ENCODE data around the gene TMEM179. TPM values are rescaled to one million over a fixed set of nuclear protein-coding genes. Genes with fewer than 3 reads are reported as not detected.
A peak's percentile ranks its signal among the peaks of the same experiment; 100 is the strongest.

Gene TMEM179
- total and polyA plus RNA-seq, 8 donors, result 0.73 to 2.0 (median 1.7) TPM; not detected in 1

DNA sequence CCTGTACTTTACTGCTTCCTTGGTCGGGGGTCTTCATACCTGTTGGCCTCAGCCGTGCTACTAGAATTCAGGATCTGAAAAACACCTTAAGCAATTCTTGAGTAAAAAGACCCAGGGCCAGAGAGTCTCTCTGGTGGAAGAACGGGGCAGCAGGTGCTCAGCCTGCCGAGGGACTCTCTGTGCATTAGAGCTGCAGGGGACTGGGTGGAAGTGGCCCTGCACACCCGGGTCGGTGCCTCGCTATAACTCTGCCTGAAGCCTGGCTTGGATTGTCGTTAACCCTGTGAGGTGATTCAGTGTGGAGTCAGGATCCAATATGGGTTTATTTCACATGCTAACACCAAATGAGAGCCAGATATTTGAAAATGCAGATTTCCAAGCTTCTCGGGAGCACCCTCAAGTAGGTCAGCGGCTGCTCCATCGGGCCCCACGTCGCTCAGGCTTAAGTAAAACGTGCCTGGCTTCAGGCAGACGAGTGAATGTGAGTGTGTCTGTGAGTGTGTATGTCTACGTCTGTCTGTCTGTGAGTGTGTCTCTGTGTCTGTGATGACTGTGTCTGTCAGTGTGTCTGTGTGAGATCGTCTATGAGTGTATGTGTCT, 60.1 kb downstream of the TMEM179 start:
- Histone ChIP-seq H3K4me3 (no peak overlapping the region), H3K9me3 (no peaks in the 10 kb centered on the region), H3K27me3 (peaks cover 0 to 65% of the 10 kb centered on the region in 2 donors), H3K27ac (no peak overlapping the region), H3K36me3 (no peaks in the 10 kb centered on the region), H3K4me1 (no peaks in the 10 kb centered on the region)
- DNase-seq (no peak), ATAC-seq (no peak)
- intact Hi-C loops (cut with DNase I), result no loop called here
- TF ChIP-seq, protein P1, sequence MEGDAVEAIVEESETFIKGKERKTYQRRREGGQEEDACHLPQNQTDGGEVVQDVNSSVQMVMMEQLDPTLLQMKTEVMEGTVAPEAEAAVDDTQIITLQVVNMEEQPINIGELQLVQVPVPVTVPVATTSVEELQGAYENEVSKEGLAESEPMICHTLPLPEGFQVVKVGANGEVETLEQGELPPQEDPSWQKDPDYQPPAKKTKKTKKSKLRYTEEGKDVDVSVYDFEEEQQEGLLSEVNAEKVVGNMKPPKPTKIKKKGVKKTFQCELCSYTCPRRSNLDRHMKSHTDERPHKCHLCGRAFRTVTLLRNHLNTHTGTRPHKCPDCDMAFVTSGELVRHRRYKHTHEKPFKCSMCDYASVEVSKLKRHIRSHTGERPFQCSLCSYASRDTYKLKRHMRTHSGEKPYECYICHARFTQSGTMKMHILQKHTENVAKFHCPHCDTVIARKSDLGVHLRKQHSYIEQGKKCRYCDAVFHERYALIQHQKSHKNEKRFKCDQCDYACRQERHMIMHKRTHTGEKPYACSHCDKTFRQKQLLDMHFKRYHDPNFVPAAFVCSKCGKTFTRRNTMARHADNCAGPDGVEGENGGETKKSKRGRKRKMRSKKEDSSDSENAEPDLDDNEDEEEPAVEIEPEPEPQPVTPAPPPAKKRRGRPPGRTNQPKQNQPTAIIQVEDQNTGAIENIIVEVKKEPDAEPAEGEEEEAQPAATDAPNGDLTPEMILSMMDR (IDR thresholded peaks at IDR 0.05), result no peak

DNA sequence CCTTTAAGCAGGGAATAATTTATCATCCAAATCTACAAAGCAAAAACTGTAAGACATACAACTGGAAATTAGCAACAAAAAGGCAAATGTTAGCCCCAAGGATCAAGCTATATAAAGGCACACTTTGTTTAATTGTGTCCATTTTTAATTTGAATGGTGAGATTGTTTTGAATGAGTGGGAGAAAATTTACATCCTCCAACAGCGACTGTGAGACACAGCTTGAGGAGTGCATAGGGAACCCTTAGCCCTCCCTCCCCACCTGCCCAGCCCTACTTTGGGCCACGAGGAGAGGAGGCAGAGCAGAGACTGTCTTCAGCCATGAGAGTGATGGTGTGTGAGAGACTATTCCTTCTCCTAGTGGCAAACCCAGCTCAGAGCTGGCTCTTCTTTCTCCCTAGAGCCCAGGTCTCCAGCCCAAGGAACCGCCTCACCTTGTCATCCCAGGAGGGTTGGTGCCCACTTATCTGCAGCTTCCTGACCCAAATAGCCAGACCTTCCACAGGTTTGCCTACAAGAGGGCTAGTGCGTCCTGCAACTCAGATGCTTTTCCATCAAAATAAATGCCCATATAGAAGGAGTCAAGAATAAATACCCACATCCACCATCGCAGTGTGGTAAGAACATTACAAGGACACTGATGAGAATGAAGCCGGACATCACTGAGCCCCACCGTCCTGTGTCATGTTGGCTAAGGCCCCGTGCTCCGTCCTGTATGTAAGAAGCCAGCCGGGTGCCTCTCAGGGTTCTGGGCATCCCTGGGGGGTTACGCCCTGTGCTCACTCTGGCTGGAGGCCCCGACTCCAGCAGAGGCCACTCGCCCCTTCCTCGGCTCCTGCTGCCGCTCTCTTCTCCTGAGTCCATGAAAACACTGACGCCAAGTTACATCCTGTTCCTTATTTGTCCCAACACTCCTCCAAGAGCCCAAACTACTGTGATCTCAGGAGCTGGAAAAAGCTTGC, 61.4 kb downstream of the TMEM179 start:
- no peak overlapping the region for H3K27ac ChIP-seq
- TF ChIP-seq, protein P1 (IDR thresholded peaks at IDR 0.05), result no peak
- H3K36me3 ChIP-seq, result no peaks in the 10 kb centered on the region
- DNase-seq (peak in 1 of 4 donors; percentile 22), ATAC-seq (no peak)
- H3K9me3 ChIP-seq, result no peaks in the 10 kb centered on the region
- peaks cover 0 to 57% of the 10 kb centered on the region in 2 donors for H3K27me3 ChIP-seq
- intact Hi-C loops (cut with DNase I), result no loop called here
- no peaks in the 10 kb centered on the region for H3K4me1 ChIP-seq
- no peak overlapping the region for H3K4me3 ChIP-seq

DNA sequence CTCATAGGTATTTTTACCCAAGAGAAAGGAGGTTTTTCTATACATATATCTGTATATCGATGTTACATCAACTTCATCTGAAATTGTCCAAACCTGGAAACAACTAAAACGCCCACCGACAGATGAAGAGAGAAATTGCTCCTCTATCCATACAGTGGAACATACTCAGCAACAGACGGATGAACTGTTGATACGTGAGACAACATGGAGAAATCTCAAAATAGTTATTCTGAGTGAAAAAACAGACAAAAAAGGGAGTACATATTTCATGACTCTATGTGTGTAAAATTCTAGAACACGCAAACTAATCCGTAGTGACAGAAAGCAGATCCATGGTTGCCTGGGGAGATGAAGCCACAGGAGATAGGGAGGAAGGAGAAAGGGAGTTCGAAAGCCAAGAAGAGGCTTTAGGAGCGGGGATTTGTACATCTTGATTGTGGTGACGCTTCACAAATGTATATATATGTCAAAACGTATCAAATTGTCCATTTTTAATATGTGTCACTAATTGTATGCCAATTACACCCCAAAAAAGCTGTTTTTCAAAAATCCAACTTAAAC, 62.6 kb downstream of the TMEM179 start:
- no peak for DNase-seq
- H3K4me3 ChIP-seq, result no peak overlapping the region
- H3K9me3 ChIP-seq, result no peaks in the 10 kb centered on the region
- no peak overlapping the region for H3K27ac ChIP-seq
- TF ChIP-seq, protein P1 (IDR thresholded peaks at IDR 0.05), result no peak
- H3K36me3 ChIP-seq, result no peaks in the 10 kb centered on the region
- H3K4me1 ChIP-seq, result peaks cover 0 to 5% of the 10 kb centered on the region in 2 donors
- ATAC-seq, result no peak
- intact Hi-C loops (cut with DNase I), result no loop called here
- peaks cover 0 to 45% of the 10 kb centered on the region in 2 donors for H3K27me3 ChIP-seq

Other genes with a start within 250 kb of the TMEM179 start
- gene C14orf180, start 25.0 kb downstream of the TMEM179 start, total RNA-seq, result not detected
- gene C14orf180, start 25.0 kb downstream of the TMEM179 start, polyA plus RNA-seq (ENCODE audit: insufficient read length in 6 of 6), result not detected
- 100 to 1,000 TPM; 111 to 120 TPM for gene INF2, start 84.8 kb upstream of the TMEM179 start, total RNA-seq
- gene INF2, start 84.8 kb upstream of the TMEM179 start, polyA plus RNA-seq (ENCODE audit: insufficient read length in 6 of 6), result 10 to 100 TPM; 43.5 to 69.1 (median 52.4) TPM
- gene ADSS1, start 119.5 kb upstream of the TMEM179 start, total RNA-seq, result 1 to 10 TPM; 5.2 to 5.3 TPM
- 10 to 100 TPM; 10.4 to 16.6 (median 11.5) TPM for gene ADSS1, start 119.5 kb upstream of the TMEM179 start, polyA plus RNA-seq (ENCODE audit: insufficient read length in 6 of 6)
- gene SIVA1, start 148.4 kb upstream of the TMEM179 start, total RNA-seq, result 10 to 100 TPM; 59.2 to 69.5 TPM
- 10 to 100 TPM; 54.4 to 88.4 (median 76.2) TPM for gene SIVA1, start 148.4 kb upstream of the TMEM179 start, polyA plus RNA-seq (ENCODE audit: insufficient read length in 6 of 6)
- 100 to 1,000 TPM; 173 to 176 TPM for gene AKT1, start 191.0 kb upstream of the TMEM179 start, total RNA-seq
- gene AKT1, start 191.0 kb upstream of the TMEM179 start, polyA plus RNA-seq (ENCODE audit: insufficient read length in 6 of 6), result 100 to 1,000 TPM; 144 to 214 (median 166) TPM
- 10 to 100 TPM in 1 of 2 donors, 1 to 10 TPM in 1; 9.9 to 12.1 TPM for gene ZBTB42, start 196.3 kb upstream of the TMEM179 start, total RNA-seq
- gene ZBTB42, start 196.3 kb upstream of the TMEM179 start, polyA plus RNA-seq (ENCODE audit: insufficient read length in 6 of 6), result 1 to 10 TPM; 5.8 to 9.7 (median 8.7) TPM